Activated T-cell treated with anti-CD3 and anti-CD28 coated beads, Interleukin-2, amount 50 U/mL, for 4 hours (primary cell): ENCODE data around the gene DCX. TPM values are rescaled to one million over a fixed set of nuclear protein-coding genes. Genes with fewer than 3 reads are reported as not detected.

Experiments used
- ATAC-seq, 2 donors: fragments of 200-7000 bp; cut with Tn5 transposase; one replicate each; pipeline ENCODE4 v1.10.0; 2021
- DNase-seq: peaks from one replicate; pipeline ENCODE4 v3.0.0-alpha.2; 2020
- H3K27me3 Mint-ChIP-seq: one replicate; pipeline ENCODE4 v1.8.0; 2021; ENCODE audit warnings: low read depth, mixed read lengths
- H3K36me3 Mint-ChIP-seq: one replicate; pipeline ENCODE4 v1.8.0; 2022; ENCODE audit warnings: mixed read lengths; ENCODE audit not compliant: insufficient read depth
- H3K4me1 Mint-ChIP-seq: one replicate; pipeline ENCODE4 v1.8.0; 2021; ENCODE audit warnings: low read depth, mixed read lengths
- H3K4me3 Mint-ChIP-seq: one replicate; pipeline ENCODE4 v1.8.0; 2021; ENCODE audit warnings: mild to moderate bottlenecking, moderate library complexity, mixed read lengths
- H3K9me3 Mint-ChIP-seq: one replicate; pipeline ENCODE4 v1.8.0; 2021; ENCODE audit warnings: mixed read lengths
- total RNA-seq, 3 donors: library from RNA; stranded (reverse); gene quantifications; one replicate each; pipeline ENCODE4 v1.2.1, GENCODE V29; 2021

The DCX gene
- total RNA-seq, 3 donors from 2014 or later, result not detected

GRCh38 chrX:111387470-111388070 is 24.4 kb downstream of the DCX start:
- Mint-ChIP-seq H3K4me3 (no peak overlapping the region), H3K27me3 (no peaks in the 10 kb centered on the region), H3K4me1 (no peaks in the 10 kb centered on the region), H3K9me3 (no peaks in the 10 kb centered on the region), H3K36me3 (no peaks in the 10 kb centered on the region)
- ATAC-seq (no peak), DNase-seq (no peak)

GRCh38 chrX:111386615-111387233 is 25.3 kb downstream of the DCX start:
- Mint-ChIP-seq H3K36me3 (no peaks in the 10 kb centered on the region), H3K9me3 (no peaks in the 10 kb centered on the region), H3K4me3 (no peak overlapping the region), H3K4me1 (no peaks in the 10 kb centered on the region), H3K27me3 (no peaks in the 10 kb centered on the region)
- no peak for ATAC-seq
- DNase-seq, result no peak

DNA sequence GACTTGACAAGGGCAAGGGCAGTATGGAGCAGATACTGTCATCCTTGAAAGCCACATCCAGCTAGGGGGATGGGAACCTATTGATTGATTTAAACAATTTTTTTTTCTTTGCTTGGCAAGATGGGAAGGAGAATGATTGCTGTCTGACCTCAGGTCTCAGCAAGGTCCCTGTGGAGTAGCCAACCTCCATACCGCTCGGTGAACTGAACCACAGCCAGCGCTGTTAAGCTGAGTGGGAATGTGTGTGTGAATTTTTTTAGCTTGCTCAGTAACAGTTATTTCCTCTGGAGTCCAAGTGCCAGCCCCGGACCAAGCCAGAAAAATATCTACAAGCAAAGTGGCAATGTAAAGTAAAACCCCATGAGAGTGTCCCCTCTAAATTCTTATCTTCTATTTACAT is 25.9 kb downstream of the DCX start:
- Mint-ChIP-seq H3K36me3 (no peaks in the 10 kb centered on the region), H3K27me3 (no peaks in the 10 kb centered on the region), H3K9me3 (no peaks in the 10 kb centered on the region), H3K4me3 (no peak overlapping the region), H3K4me1 (no peaks in the 10 kb centered on the region)
- DNase-seq, result no peak
- no peak for ATAC-seq

DNA sequence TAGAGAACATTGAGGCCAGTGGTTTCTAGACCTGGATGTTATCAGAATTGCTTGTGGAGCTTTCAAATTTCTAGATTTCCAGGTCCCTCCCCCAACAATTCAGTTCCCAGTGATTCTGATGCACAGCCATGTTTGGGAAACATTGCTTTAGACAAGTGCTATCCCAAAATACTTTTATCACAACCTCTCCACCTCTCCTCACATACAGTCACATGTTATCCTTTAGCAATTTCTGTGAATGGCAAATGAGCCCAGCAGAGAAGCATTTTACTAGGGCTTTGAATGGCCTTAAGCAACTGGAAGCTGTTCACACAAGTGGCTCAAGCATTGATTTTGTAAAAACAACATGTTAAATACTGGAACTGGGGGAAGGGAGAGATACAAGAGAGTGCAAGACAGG is 29.7 kb downstream of the DCX start:
- H3K27me3 Mint-ChIP-seq, result no peaks in the 10 kb centered on the region
- H3K9me3 Mint-ChIP-seq, result no peaks in the 10 kb centered on the region
- ATAC-seq (no peak), DNase-seq (no peak)
- no peaks in the 10 kb centered on the region for H3K36me3 Mint-ChIP-seq
- H3K4me3 Mint-ChIP-seq, result no peak overlapping the region
- H3K4me1 Mint-ChIP-seq, result no peaks in the 10 kb centered on the region

- no peak for DNase-seq
- H3K4me3 Mint-ChIP-seq, result no peak overlapping the region
- H3K4me1 Mint-ChIP-seq, result no peaks in the 10 kb centered on the region
- no peaks in the 10 kb centered on the region for H3K9me3 Mint-ChIP-seq
- no peaks in the 10 kb centered on the region for H3K27me3 Mint-ChIP-seq
- no peaks in the 10 kb centered on the region for H3K36me3 Mint-ChIP-seq
- ATAC-seq, result no peak
These were observed 35.0 kb downstream of the DCX start for GRCh38 chrX:111376897-111377578.

DNA sequence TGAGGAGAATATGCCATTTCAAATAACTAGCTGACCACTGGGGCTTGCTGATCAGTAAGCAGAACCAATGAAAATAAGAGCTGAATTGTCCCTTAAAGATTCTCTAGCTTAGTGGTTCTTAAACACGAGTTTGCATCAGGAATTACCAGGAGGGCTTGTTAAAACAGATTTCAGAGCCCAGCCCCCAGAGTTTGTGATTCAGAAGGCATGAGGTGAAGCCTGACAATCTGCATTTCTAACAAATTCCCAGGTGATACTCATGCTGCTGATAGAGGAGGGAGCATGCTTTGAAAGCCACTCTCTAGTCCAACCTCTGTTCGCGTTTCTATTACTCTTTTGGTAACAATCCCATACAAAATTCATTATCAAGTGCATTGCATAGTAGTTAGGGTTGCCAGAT is 35.5 kb downstream of the DCX start:
- no peak overlapping the region for H3K4me3 Mint-ChIP-seq
- no peaks in the 10 kb centered on the region for H3K4me1 Mint-ChIP-seq
- ATAC-seq, result no peak
- H3K27me3 Mint-ChIP-seq, result no peaks in the 10 kb centered on the region
- DNase-seq, result no peak
- no peaks in the 10 kb centered on the region for H3K9me3 Mint-ChIP-seq
- H3K36me3 Mint-ChIP-seq, result no peaks in the 10 kb centered on the region

GRCh38 chrX:111375747-111376146 is 36.2 kb downstream of the DCX start:
- no peaks in the 10 kb centered on the region for H3K36me3 Mint-ChIP-seq
- H3K4me3 Mint-ChIP-seq, result no peak overlapping the region
- DNase-seq, result no peak
- H3K9me3 Mint-ChIP-seq, result no peaks in the 10 kb centered on the region
- ATAC-seq, result no peak
- no peaks in the 10 kb centered on the region for H3K4me1 Mint-ChIP-seq
- no peaks in the 10 kb centered on the region for H3K27me3 Mint-ChIP-seq

GRCh38 chrX:111372086-111372485 is 39.9 kb downstream of the DCX start:
- no peak overlapping the region for H3K4me3 Mint-ChIP-seq
- no peaks in the 10 kb centered on the region for H3K36me3 Mint-ChIP-seq
- no peak for DNase-seq
- no peaks in the 10 kb centered on the region for H3K9me3 Mint-ChIP-seq
- no peaks in the 10 kb centered on the region for H3K4me1 Mint-ChIP-seq
- ATAC-seq, result no peak
- no peaks in the 10 kb centered on the region for H3K27me3 Mint-ChIP-seq

- Mint-ChIP-seq H3K9me3 (no peaks in the 10 kb centered on the region), H3K27me3 (no peaks in the 10 kb centered on the region), H3K4me1 (no peaks in the 10 kb centered on the region), H3K4me3 (no peak overlapping the region), H3K36me3 (no peaks in the 10 kb centered on the region)
- DNase-seq, result no peak
- ATAC-seq, result no peak
These were observed 46.1 kb downstream of the DCX start for GRCh38 chrX:111365770-111366325.

DNA sequence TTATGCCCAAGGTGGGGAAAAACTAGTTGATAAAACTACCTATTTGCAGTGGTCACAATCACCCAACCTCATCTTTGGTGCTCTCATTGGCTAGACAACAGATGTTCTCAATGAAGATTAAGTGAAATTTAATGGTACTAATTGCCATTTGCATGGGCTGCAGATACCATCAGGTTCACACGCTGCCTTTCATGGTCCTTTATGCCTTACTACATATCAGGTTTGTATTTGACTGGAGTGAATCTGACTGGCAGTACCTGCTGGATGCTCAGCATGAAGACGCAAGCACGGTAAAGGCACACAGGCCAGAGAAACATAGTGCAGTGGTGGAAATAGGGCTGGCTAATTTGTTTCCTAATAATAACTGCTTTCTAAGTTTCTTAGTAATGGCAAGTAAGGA is 48.3 kb downstream of the DCX start:
- ATAC-seq, result no peak
- Mint-ChIP-seq H3K4me3 (no peak overlapping the region), H3K9me3 (no peaks in the 10 kb centered on the region), H3K27me3 (no peaks in the 10 kb centered on the region), H3K36me3 (no peaks in the 10 kb centered on the region), H3K4me1 (no peaks in the 10 kb centered on the region)
- no peak for DNase-seq

DNA sequence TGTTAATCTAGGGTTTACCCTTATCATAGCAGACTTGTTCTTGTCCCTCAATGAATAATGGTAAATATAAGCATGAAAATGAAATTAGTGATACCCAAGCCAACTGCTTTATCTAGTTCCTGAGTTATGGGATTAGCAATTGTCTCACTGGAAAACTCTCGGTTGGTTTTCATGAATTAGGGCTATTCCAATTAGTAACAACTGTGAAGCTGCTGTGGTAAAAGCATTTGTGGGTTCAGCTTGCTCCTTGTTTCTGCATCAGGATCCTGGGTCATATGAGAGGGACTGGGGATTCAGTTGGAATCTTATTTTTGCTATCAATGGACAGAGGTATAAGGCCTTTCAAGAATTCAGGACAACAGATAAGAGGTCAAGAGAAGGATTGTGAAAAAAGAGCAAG is 50.2 kb downstream of the DCX start:
- no peak for DNase-seq
- Mint-ChIP-seq H3K36me3 (no peaks in the 10 kb centered on the region), H3K4me1 (no peaks in the 10 kb centered on the region), H3K4me3 (no peak overlapping the region), H3K27me3 (no peaks in the 10 kb centered on the region), H3K9me3 (no peaks in the 10 kb centered on the region)
- no peak for ATAC-seq

- Mint-ChIP-seq H3K27me3 (no peaks in the 10 kb centered on the region), H3K36me3 (no peaks in the 10 kb centered on the region), H3K4me1 (no peaks in the 10 kb centered on the region), H3K4me3 (no peak overlapping the region), H3K9me3 (no peaks in the 10 kb centered on the region)
- no peak for ATAC-seq
- no peak for DNase-seq
These were observed 51.2 kb downstream of the DCX start for GRCh38 chrX:111360839-111361238.

- Mint-ChIP-seq H3K4me3 (no peak overlapping the region), H3K27me3 (no peaks in the 10 kb centered on the region), H3K36me3 (no peaks in the 10 kb centered on the region), H3K9me3 (no peaks in the 10 kb centered on the region), H3K4me1 (no peaks in the 10 kb centered on the region)
- no peak for DNase-seq
- ATAC-seq, result no peak
These were observed 56.4 kb downstream of the DCX start for GRCh38 chrX:111355523-111356115.

DNA sequence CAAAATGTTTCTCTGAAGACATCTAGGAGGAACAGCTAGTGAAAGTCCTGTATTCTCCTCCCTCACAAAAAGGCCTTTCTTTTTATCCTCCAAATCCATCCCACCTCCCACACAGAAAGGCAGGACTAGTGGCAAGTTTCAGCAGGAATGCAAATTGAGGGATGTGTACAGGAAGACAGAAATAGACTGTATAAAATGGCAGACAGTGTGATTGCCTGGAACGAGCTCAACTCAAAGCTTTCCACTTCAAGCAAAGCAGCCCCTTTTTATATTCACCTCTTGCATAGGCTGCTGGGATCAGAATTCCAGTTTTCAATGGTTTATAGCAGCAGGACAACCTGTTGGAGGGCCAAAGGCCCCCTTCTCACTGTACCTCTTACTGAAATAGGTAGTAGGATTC is 57.5 kb downstream of the DCX start:
- H3K9me3 Mint-ChIP-seq, result no peaks in the 10 kb centered on the region
- H3K27me3 Mint-ChIP-seq, result no peaks in the 10 kb centered on the region
- no peaks in the 10 kb centered on the region for H3K4me1 Mint-ChIP-seq
- H3K4me3 Mint-ChIP-seq, result no peak overlapping the region
- H3K36me3 Mint-ChIP-seq, result no peaks in the 10 kb centered on the region
- DNase-seq (no peak), ATAC-seq (no peak)

- Mint-ChIP-seq H3K9me3 (no peaks in the 10 kb centered on the region), H3K4me3 (no peak overlapping the region), H3K4me1 (no peaks in the 10 kb centered on the region), H3K27me3 (no peaks in the 10 kb centered on the region), H3K36me3 (no peaks in the 10 kb centered on the region)
- DNase-seq (no peak), ATAC-seq (no peak)
These were observed 58.2 kb downstream of the DCX start for GRCh38 chrX:111353793-111354192.
